ENCODE data around the gene NFIX. TPM values are rescaled to one million over a fixed set of nuclear protein-coding genes. Genes with fewer than 3 reads are reported as not detected.

The NFIX gene
- total and polyA plus RNA-seq, 9 of the 15 experiments (the other 6 are each of a cell fraction or from before 2014, with no cell fraction given), result 0.28 to 26.8 (median 5.4) TPM

DNA sequence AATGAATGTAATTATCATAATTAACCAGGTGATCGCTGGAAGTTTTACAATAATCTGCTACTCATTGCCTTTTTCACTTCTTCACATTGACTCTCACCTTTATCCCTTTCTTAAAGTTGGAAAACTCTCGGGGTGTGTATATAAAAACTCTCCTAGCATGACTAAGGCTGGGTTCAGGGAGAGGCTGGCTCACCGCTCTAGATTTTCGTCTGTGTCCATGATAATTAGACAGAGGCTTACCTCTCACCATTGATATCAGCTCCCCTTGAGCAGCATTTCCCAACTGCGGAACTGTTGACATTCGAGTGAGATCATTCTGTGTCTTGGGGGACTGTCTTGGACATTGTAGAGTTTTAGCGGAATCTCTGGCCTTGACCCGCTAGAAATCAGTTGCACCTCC is 39.4 kb downstream of the NFIX start:
- ATAC-seq, result no peak

More for the DNA sequence above, 39.4 kb downstream of the NFIX start:
- peaks cover 8% of the 10 kb centered on the region for H3K79me2 ChIP-seq (ENCODE audit: control insufficient read depth, insufficient read depth, low read length)
- H3K9me3 ChIP-seq (replicated peaks; ENCODE audit: control insufficient read depth, insufficient read depth, low read depth, low read length), result no peaks in the 10 kb centered on the region
- no peak for FAIRE-seq
- H3K27me3 ChIP-seq (ENCODE audit: control insufficient read depth in 2 of 2, insufficient read depth in 2 of 2, low read length in 2 of 2), result no peaks in the 10 kb centered on the region
- TF ChIP-seq ELF2 (CRISPR knock-in tag; IDR thresholded peaks at IDR 0.05), result no peak
- TF ChIP-seq, protein P1, sequence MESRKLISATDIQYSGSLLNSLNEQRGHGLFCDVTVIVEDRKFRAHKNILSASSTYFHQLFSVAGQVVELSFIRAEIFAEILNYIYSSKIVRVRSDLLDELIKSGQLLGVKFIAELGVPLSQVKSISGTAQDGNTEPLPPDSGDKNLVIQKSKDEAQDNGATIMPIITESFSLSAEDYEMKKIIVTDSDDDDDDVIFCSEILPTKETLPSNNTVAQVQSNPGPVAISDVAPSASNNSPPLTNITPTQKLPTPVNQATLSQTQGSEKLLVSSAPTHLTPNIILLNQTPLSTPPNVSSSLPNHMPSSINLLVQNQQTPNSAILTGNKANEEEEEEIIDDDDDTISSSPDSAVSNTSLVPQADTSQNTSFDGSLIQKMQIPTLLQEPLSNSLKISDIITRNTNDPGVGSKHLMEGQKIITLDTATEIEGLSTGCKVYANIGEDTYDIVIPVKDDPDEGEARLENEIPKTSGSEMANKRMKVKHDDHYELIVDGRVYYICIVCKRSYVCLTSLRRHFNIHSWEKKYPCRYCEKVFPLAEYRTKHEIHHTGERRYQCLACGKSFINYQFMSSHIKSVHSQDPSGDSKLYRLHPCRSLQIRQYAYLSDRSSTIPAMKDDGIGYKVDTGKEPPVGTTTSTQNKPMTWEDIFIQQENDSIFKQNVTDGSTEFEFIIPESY (CRISPR knock-in tag; IDR thresholded peaks at IDR 0.05), result peak; percentile 38; the same call in 1 of the 2 replicates
- DNase-seq (ENCODE audit: extremely low read depth in 1 of 4, low spot score in 3 of 4), result no peak
- no peaks in the 10 kb centered on the region for H3K9me1 ChIP-seq (ENCODE audit: control insufficient read depth, insufficient read depth, low read length)
- BruUV-seq (replicated peaks), result no TSS peak
- WGBS (ENCODE audit: insufficient coverage, low coverage, missing lambda C conversion rate), result 71% methylated on average over 8 of the region's 8 CpGs
- no peak overlapping the region for H3K4me2 ChIP-seq (ENCODE audit: insufficient read depth, low read length)
- H3K36me3 ChIP-seq (ENCODE audit: control insufficient read depth, insufficient read depth, low read length), result peaks cover 19% of the 10 kb centered on the region
- in situ Hi-C loops (cut with MboI) (no loop called here), intact Hi-C loops (cut with micrococcal nuclease) (loop anchor here (1.0 to 5.0 kb wide), 2 partner anchors 51 to 58 kb away; no protein-coding TSS in a partner anchor)
- H3K27ac ChIP-seq (ENCODE audit: extremely low read depth, low read depth, low read length), result no peak overlapping the region
- H2AFZ ChIP-seq (ENCODE audit: low read depth, low read length), result no peak overlapping the region
- H3K4me1 ChIP-seq (replicated peaks in 1 of 2; ENCODE audit: control insufficient read depth in 2 of 2, insufficient read depth in 2 of 2, low read length in 2 of 2), result peaks cover 11 to 19% of the 10 kb centered on the region in 2 experiments; a peak in 3 of 5 replicates
- H3K9ac ChIP-seq (ENCODE audit: insufficient read depth in 1 of 2, low read depth in 2 of 2, low read length in 2 of 2), result no peak overlapping the region
- no peak overlapping the region for H3K4me3 ChIP-seq
- CTCF ChIA-PET (ENCODE audit: low intra/inter-chr PET ratio), result interaction anchor here (0.5 to 1.6 kb wide), 2 partner anchors 43 to 52 kb away, joined by 3 to 8 read pairs; no protein-coding TSS in a partner anchor
- POLR2A ChIA-PET, result interaction anchor here (0.7 to 1.0 kb wide), 4 partner anchors 10 to 67 kb away, joined by 3 read pairs; no protein-coding TSS in a partner anchor
- H4K20me1 ChIP-seq (replicated peaks; ENCODE audit: control insufficient read depth, insufficient read depth, low read length), result peaks cover 26% of the 10 kb centered on the region
